ENCODE results near the gene RHBDD1. TPM values are rescaled to one million over a fixed set of nuclear protein-coding genes. Genes with fewer than 3 reads are reported as not detected.

The RHBDD1 gene
- total RNA-seq, 1 donor from 2014 or later, result 14.1 TPM

- no peak overlapping the region for H3K4me3 ChIP-seq (ENCODE audit: low read depth, low read length)
- DNase-seq (ENCODE audit: low read depth), result no peak
- TF ChIP-seq CTCF (conservative IDR thresholded peaks at IDR 0.05; ENCODE audit: low read depth, low read length), result no peak
These were observed 164.3 kb downstream of the RHBDD1 start for GRCh38 chr2:227000123-227000522.

GRCh38 chr2:227004482-227004881 is 168.6 kb downstream of the RHBDD1 start:
- H3K4me3 ChIP-seq (ENCODE audit: low read depth, low read length), result no peak overlapping the region
- DNase-seq (ENCODE audit: low read depth), result no peak
- no peak for TF ChIP-seq CTCF (conservative IDR thresholded peaks at IDR 0.05; ENCODE audit: low read depth, low read length)

GRCh38 chr2:227006189-227006897 is 170.5 kb downstream of the RHBDD1 start:
- DNase-seq (ENCODE audit: low read depth), result no peak
- no peak overlapping the region for H3K4me3 ChIP-seq (ENCODE audit: low read depth, low read length)
- TF ChIP-seq CTCF (conservative IDR thresholded peaks at IDR 0.05; ENCODE audit: low read depth, low read length), result no peak

- no peak overlapping the region for H3K4me3 ChIP-seq (ENCODE audit: low read depth, low read length)
- no peak for TF ChIP-seq CTCF (conservative IDR thresholded peaks at IDR 0.05; ENCODE audit: low read depth, low read length)
- no peak for DNase-seq (ENCODE audit: low read depth)
These were observed 171.3 kb downstream of the RHBDD1 start for GRCh38 chr2:227007148-227007547.

- no peak overlapping the region for H3K4me3 ChIP-seq (ENCODE audit: low read depth, low read length)
- TF ChIP-seq CTCF (conservative IDR thresholded peaks at IDR 0.05; ENCODE audit: low read depth, low read length), result no peak
- no peak for DNase-seq (ENCODE audit: low read depth)
These were observed 172.1 kb downstream of the RHBDD1 start for GRCh38 chr2:227007940-227008339.

GRCh38 chr2:227010433-227010832 is 174.6 kb downstream of the RHBDD1 start:
- H3K4me3 ChIP-seq (ENCODE audit: low read depth, low read length), result no peak overlapping the region
- no peak for TF ChIP-seq CTCF (conservative IDR thresholded peaks at IDR 0.05; ENCODE audit: low read depth, low read length)
- no peak for DNase-seq (ENCODE audit: low read depth)

GRCh38 chr2:227013330-227013729 is 177.5 kb downstream of the RHBDD1 start:
- H3K4me3 ChIP-seq (ENCODE audit: low read depth, low read length), result no peak overlapping the region
- no peak for DNase-seq (ENCODE audit: low read depth)
- TF ChIP-seq CTCF (conservative IDR thresholded peaks at IDR 0.05; ENCODE audit: low read depth, low read length), result no peak

Data from epithelial cell of proximal tubule (primary cell).